WTC11 (cell line): ENCODE results near the gene HIPK2. TPM values are rescaled to one million over a fixed set of nuclear protein-coding genes. Genes with fewer than 3 reads are reported as not detected.

Experiments used
- ATAC-seq: fragments of 200-7000 bp; cut with Tn5 transposase; 2 replicates; pipeline ENCODE4 v1.10.0; 2021; ENCODE audit warnings: mild to moderate bottlenecking, moderate library complexity
- CTCF ChIA-PET: fragments of 300-600 bp; sonication (Branson Sonifier 250); formaldehyde crosslinking; loops from one replicate; lab custom pipeline; 2021; ENCODE audit warnings: antibody characterized with exemption; lab: Charles Lee
- POLR2A ChIA-PET: fragments of 350-600 bp; sonication (Branson Sonifier 250); formaldehyde crosslinking; loops from one replicate; lab custom pipeline; 2021; ENCODE audit warnings: antibody characterized with exemption; lab: Charles Lee
- DNase-seq: peaks from one replicate; pipeline ENCODE4 v3.0.0; 2021; ENCODE audit warnings: low spot score
- H3K27ac Mint-ChIP-seq: 2 replicates; pipeline ENCODE4 v1.8.0; 2021; ENCODE audit warnings: mixed read lengths
- H3K27me3 Mint-ChIP-seq: 2 replicates; pipeline ENCODE4 v1.8.0; 2021; ENCODE audit warnings: low read depth, mild to moderate bottlenecking, moderate library complexity, mixed read lengths
- H3K36me3 Mint-ChIP-seq: 2 replicates; pipeline ENCODE4 v1.8.0; 2021; ENCODE audit warnings: mixed read lengths
- H3K4me1 Mint-ChIP-seq: 2 replicates; pipeline ENCODE4 v1.8.0; 2022; ENCODE audit warnings: mixed read lengths
- H3K4me3 Mint-ChIP-seq: 2 replicates; pipeline ENCODE4 v1.8.0; 2021; ENCODE audit warnings: mild to moderate bottlenecking, moderate library complexity, mixed read lengths
- H3K9me3 Mint-ChIP-seq: 2 replicates; pipeline ENCODE4 v1.8.0; 2021; ENCODE audit warnings: mixed read lengths
- KAT7 ChIP-seq: sonication (generic); formaldehyde crosslinking; IDR thresholded peaks from 2 replicates; pipeline ENCODE4 v1.8.1; 2023; ENCODE audit warnings: missing genetic modification reagents, mild to moderate bottlenecking, borderline replicate concordance
- MLX ChIP-seq: sonication (generic); formaldehyde crosslinking; IDR thresholded peaks from 2 replicates; pipeline ENCODE4 v1.8.1; 2023; ENCODE audit warnings: mild to moderate bottlenecking, missing genetic modification reagents, moderate library complexity
- NFYB ChIP-seq: sonication (generic); formaldehyde crosslinking; conservative IDR thresholded peaks from 2 replicates; pipeline ENCODE4 v1.8.0; 2022; ENCODE audit warnings: low read depth, missing genetic modification reagents
- NR1H2 ChIP-seq: sonication (generic); formaldehyde crosslinking; IDR thresholded peaks from 2 replicates; pipeline ENCODE4 v1.9.0; 2021; ENCODE audit warnings: mild to moderate bottlenecking, moderate library complexity, missing genetic modification reagents
- SOX15 ChIP-seq: fragments of 250-450 bp; sonication (Bioruptor Pico); IDR thresholded peaks from 2 replicates; pipeline ENCODE4 v1.9.0; 2021; ENCODE audit warnings: mild to moderate bottlenecking
- TCF7 ChIP-seq: sonication (generic); formaldehyde crosslinking; IDR thresholded peaks from 2 replicates; pipeline ENCODE4 v1.8.0; 2022; ENCODE audit warnings: mild to moderate bottlenecking, low read depth, missing genetic modification reagents, moderate library complexity
- TEAD4 ChIP-seq: sonication (generic); formaldehyde crosslinking; IDR thresholded peaks from 2 replicates; pipeline ENCODE4 v1.8.0; 2022; ENCODE audit warnings: mild to moderate bottlenecking, missing genetic modification reagents
- ZBTB43 ChIP-seq: sonication (generic); formaldehyde crosslinking; IDR thresholded peaks from 2 replicates; pipeline ENCODE4 v1.8.1; 2023; ENCODE audit warnings: mild to moderate bottlenecking, missing genetic modification reagents
- ZMAT4 ChIP-seq: fragments of 250-450 bp; sonication (Bioruptor Pico); IDR thresholded peaks from 2 replicates; pipeline ENCODE4 v1.9.0; 2021; ENCODE audit warnings: mild to moderate bottlenecking
- ZNF232 ChIP-seq: sonication (generic); formaldehyde crosslinking; IDR thresholded peaks from 2 replicates; pipeline ENCODE4 v1.8.0; 2022; ENCODE audit warnings: mild to moderate bottlenecking, missing genetic modification reagents
- ZNF263 ChIP-seq: sonication (generic); formaldehyde crosslinking; IDR thresholded peaks from 2 replicates; pipeline ENCODE4 v1.8.1; 2022; ENCODE audit warnings: low read depth, mild to moderate bottlenecking, moderate library complexity, missing genetic modification reagents
- ZNF396 ChIP-seq: fragments of 250-450 bp; sonication (Bioruptor Pico); IDR thresholded peaks from 2 replicates; pipeline ENCODE4 v1.8.0; 2021; ENCODE audit warnings: mild to moderate bottlenecking, moderate library complexity, borderline replicate concordance
- ZNF423 ChIP-seq: fragments of 250-450 bp; sonication (Bioruptor Pico); IDR thresholded peaks from 2 replicates; pipeline ENCODE4 v2.1.2; 2022; ENCODE audit warnings: mild to moderate bottlenecking, moderate library complexity
- ZNF671 ChIP-seq: fragments of 250-450 bp; sonication (Bioruptor Pico); IDR thresholded peaks from 2 replicates; pipeline ENCODE4 v1.8.0; 2021; ENCODE audit warnings: mild to moderate bottlenecking
- ZSCAN18 ChIP-seq: fragments of 250-450 bp; sonication (Bioruptor Pico); IDR thresholded peaks from 2 replicates; pipeline ENCODE4 v2.1.2; 2022; ENCODE audit warnings: mild to moderate bottlenecking, moderate library complexity
- total RNA-seq: library from RNA; stranded (reverse); gene quantifications from 3 replicates; pipeline ENCODE4 v1.2.3, GENCODE V29; 2021
- TF ChIP-seq, protein P1 (sequence below): sonication (generic); formaldehyde crosslinking; IDR thresholded peaks from 2 replicates; pipeline ENCODE4 v1.8.1; 2023; ENCODE audit warnings: mild to moderate bottlenecking, missing genetic modification reagents, moderate library complexity
- TF ChIP-seq, protein P2 (sequence below): sonication (generic); formaldehyde crosslinking; IDR thresholded peaks from 2 replicates; pipeline ENCODE4 v1.8.0; 2022; ENCODE audit warnings: mild to moderate bottlenecking, missing genetic modification reagents
- TF ChIP-seq, protein P3 (sequence below): sonication (generic); formaldehyde crosslinking; conservative IDR thresholded peaks from 2 replicates; pipeline ENCODE4 v1.8.1; 2023; ENCODE audit warnings: mild to moderate bottlenecking, low read depth, missing genetic modification reagents, moderate library complexity
- TF ChIP-seq, protein P4 (sequence below): sonication (generic); formaldehyde crosslinking; conservative IDR thresholded peaks from 2 replicates; pipeline ENCODE4 v1.8.1; 2022; ENCODE audit warnings: mild to moderate bottlenecking, missing genetic modification reagents

Gene HIPK2
- total RNA-seq, 1 experiment from 2014 or later = 25.3 TPM

- TF ChIP-seq, protein P1, sequence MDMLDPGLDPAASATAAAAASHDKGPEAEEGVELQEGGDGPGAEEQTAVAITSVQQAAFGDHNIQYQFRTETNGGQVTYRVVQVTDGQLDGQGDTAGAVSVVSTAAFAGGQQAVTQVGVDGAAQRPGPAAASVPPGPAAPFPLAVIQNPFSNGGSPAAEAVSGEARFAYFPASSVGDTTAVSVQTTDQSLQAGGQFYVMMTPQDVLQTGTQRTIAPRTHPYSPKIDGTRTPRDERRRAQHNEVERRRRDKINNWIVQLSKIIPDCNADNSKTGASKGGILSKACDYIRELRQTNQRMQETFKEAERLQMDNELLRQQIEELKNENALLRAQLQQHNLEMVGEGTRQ = no peak
- no peak for TF ChIP-seq NFYB (CRISPR knock-in tag)
- TF ChIP-seq ZNF263 (CRISPR knock-in tag) = no peak
- no peak for TF ChIP-seq TCF7 (CRISPR knock-in tag)
- TF ChIP-seq ZMAT4 (CRISPR knock-in tag) = no peak
- TF ChIP-seq, protein P2, sequence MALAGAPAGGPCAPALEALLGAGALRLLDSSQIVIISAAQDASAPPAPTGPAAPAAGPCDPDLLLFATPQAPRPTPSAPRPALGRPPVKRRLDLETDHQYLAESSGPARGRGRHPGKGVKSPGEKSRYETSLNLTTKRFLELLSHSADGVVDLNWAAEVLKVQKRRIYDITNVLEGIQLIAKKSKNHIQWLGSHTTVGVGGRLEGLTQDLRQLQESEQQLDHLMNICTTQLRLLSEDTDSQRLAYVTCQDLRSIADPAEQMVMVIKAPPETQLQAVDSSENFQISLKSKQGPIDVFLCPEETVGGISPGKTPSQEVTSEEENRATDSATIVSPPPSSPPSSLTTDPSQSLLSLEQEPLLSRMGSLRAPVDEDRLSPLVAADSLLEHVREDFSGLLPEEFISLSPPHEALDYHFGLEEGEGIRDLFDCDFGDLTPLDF (CRISPR knock-in tag) = no peak
These were observed 113.4 kb downstream of the HIPK2 start (continued) for GRCh38 chr7:139664434-139664833.

DNA sequence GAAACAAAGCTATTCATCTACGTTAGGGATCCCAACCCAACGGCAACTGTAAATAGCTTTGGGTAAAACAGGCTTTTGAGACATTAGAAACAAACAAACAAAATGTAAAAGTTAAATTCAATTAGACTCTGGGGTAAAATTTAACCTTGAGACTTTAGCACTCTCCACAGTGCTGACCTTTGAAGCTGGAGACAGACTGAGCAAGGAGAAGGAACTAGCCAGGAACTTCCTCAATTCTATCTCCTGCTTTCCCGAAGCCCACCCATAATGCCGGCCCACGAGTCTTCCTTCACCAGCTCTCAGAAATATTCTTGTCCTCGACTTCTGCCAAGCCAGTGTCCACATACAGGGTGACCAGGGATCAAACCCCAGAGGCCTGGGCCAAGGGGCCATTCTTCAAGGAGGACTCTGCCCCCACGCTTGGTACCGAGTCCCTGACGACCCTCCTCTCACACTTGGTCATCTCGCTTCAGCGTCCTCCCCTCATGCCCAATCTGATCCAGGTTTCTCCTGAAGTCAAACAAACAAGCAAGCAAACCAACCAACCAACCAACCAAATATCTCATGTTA is 114.1 kb downstream of the HIPK2 start:
- TF ChIP-seq, protein P3, sequence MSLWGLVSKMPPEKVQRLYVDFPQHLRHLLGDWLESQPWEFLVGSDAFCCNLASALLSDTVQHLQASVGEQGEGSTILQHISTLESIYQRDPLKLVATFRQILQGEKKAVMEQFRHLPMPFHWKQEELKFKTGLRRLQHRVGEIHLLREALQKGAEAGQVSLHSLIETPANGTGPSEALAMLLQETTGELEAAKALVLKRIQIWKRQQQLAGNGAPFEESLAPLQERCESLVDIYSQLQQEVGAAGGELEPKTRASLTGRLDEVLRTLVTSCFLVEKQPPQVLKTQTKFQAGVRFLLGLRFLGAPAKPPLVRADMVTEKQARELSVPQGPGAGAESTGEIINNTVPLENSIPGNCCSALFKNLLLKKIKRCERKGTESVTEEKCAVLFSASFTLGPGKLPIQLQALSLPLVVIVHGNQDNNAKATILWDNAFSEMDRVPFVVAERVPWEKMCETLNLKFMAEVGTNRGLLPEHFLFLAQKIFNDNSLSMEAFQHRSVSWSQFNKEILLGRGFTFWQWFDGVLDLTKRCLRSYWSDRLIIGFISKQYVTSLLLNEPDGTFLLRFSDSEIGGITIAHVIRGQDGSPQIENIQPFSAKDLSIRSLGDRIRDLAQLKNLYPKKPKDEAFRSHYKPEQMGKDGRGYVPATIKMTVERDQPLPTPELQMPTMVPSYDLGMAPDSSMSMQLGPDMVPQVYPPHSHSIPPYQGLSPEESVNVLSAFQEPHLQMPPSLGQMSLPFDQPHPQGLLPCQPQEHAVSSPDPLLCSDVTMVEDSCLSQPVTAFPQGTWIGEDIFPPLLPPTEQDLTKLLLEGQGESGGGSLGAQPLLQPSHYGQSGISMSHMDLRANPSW (CRISPR knock-in tag) = no peak
- no peak for TF ChIP-seq ZMAT4 (CRISPR knock-in tag)
- TF ChIP-seq ZBTB43 = no peak
- TF ChIP-seq ZNF263 (CRISPR knock-in tag) = no peak
- no peak for TF ChIP-seq ZNF396
- TF ChIP-seq MLX (CRISPR knock-in tag) = no peak
- TF ChIP-seq, protein P4, sequence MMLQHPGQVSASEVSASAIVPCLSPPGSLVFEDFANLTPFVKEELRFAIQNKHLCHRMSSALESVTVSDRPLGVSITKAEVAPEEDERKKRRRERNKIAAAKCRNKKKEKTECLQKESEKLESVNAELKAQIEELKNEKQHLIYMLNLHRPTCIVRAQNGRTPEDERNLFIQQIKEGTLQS (CRISPR knock-in tag) = no peak
- TF ChIP-seq ZNF423 (CRISPR knock-in tag) = no peak
- no peak for TF ChIP-seq KAT7 (CRISPR knock-in tag)
- TF ChIP-seq SOX15 (CRISPR knock-in tag) = no peak
- TF ChIP-seq ZSCAN18 = no peak
- TF ChIP-seq TEAD4 (CRISPR knock-in tag) = no peak
- TF ChIP-seq ZNF671 (CRISPR knock-in tag) = no peak
- TF ChIP-seq NR1H2 (CRISPR knock-in tag) = no peak
- TF ChIP-seq ZNF232 (CRISPR knock-in tag) = no peak

More for the DNA sequence above, 114.1 kb downstream of the HIPK2 start:
- H3K27me3 Mint-ChIP-seq = no peaks in the 10 kb centered on the region
- H3K4me1 Mint-ChIP-seq = peaks cover 31% of the 10 kb centered on the region
- no peak overlapping the region for H3K4me3 Mint-ChIP-seq
- ChIA-PET POLR2A (no interaction called here), CTCF (interaction anchor here (1.0 to 1.3 kb wide), 2 partner anchors 10 to 16 kb away, joined by 3 to 4 read pairs; no protein-coding TSS in a partner anchor)
- no peak overlapping the region for H3K27ac Mint-ChIP-seq
- no peak for DNase-seq
- H3K36me3 Mint-ChIP-seq = no peaks in the 10 kb centered on the region
- ATAC-seq = no peak
- no peaks in the 10 kb centered on the region for H3K9me3 Mint-ChIP-seq
